Thyroid gland (tissue), 4 donors: ENCODE results near the gene NR3C1. TPM values are rescaled to one million over a fixed set of nuclear protein-coding genes. Genes with fewer than 3 reads are reported as not detected.

Experiments
- DNase-seq, 2 donors: peaks; one replicate each; pipeline ENCODE4 v3.0.0-alpha.2; 2019
- H3K27ac ChIP-seq, 3 donors: fragments of 200-600 bp; sonication (generic); 1 replicate in 2 of 3; 2 replicates in 1 of 3; pipeline ENCODE4 v1.5.1; 2016 to 2019; ENCODE audit warnings: mild to moderate bottlenecking in 1 of 3, moderate library complexity in 1 of 3
- H3K27me3 ChIP-seq: fragments of 200-600 bp; sonication (generic); one replicate; pipeline ENCODE4 v1.5.1; 2019
- H3K36me3 ChIP-seq, 2 donors: fragments of 200-600 bp; sonication (generic); one replicate each; pipeline ENCODE4 v1.5.1; 2016 to 2019
- H3K4me1 ChIP-seq, 2 donors: fragments of 200-600 bp; sonication (generic); one replicate each; pipeline ENCODE4 v1.5.1; 2017 to 2019
- H3K4me3 ChIP-seq, 3 donors: fragments of 200-600 bp; sonication (generic); replicated peaks in 1 of 3; 1 replicate in 2 of 3; 2 replicates in 1 of 3; pipeline ENCODE4 v1.5.1; 2016; ENCODE audit warnings: mild to moderate bottlenecking in 1 of 3
- H3K9me3 ChIP-seq: fragments of 200-600 bp; sonication (generic); one replicate; pipeline ENCODE4 v1.5.1; 2017
- CTCF ChIP-seq, 6 experiments: fragments of 200-600 bp in 3 of 6; fragments of 450-650 bp in 3 of 6; sonication (generic) in 3 of 6; IDR thresholded peaks; one replicate each; pipeline ENCODE4 v1.5.1; 2016 to 2019; ENCODE audit warnings: antibody characterized with exemption in 6 of 6, mild to moderate bottlenecking in 2 of 6, inconsistent platforms in 1 of 6, moderate library complexity in 1 of 6
- POLR2A ChIP-seq, 2 donors: fragments of 450-650 bp; IDR thresholded peaks; one replicate each; pipeline ENCODE4 v1.6.1; 2017; ENCODE audit warnings: antibody characterized with exemption in 2 of 2, mild to moderate bottlenecking in 2 of 2, moderate library complexity in 1 of 2
- WGBS, 2 donors: methylation state at CpG; one replicate each; pipeline ENCODE4 v1.1.5; 2017; 5-methylcytosine and 5-hydroxymethylcytosine counted together
- intact Hi-C: fragments of 100-400 bp; cut with DNase I; formaldehyde crosslinking; loops from one replicate; pipeline ENCODE4 v1.15.1; 2023
- total RNA-seq, 4 donors: library from RNA; depleted of rRNA; stranded (reverse); fragments of >200 nt; gene quantifications; one replicate each; pipeline ENCODE4 v1.2.3, GENCODE V29; 2016

The NR3C1 gene
- total RNA-seq, 4 donors from 2014 or later, result 59.4 to 67.7 (median 65.3) TPM

- TF ChIP-seq POLR2A (IDR thresholded peaks at IDR 0.05), result no peak
- TF ChIP-seq CTCF (IDR thresholded peaks at IDR 0.05), result no peak
These were observed 156.2 kb downstream of the NR3C1 start for GRCh38 chr5:143247134-143247815.

GRCh38 chr5:143245929-143246561, 157.4 kb downstream of the NR3C1 start:
- Histone ChIP-seq H3K4me1 (no peaks in the 10 kb centered on the region), H3K4me3 (no peak overlapping the region), H3K27ac (no peak overlapping the region), H3K27me3 (no peaks in the 10 kb centered on the region), H3K36me3 (no peaks in the 10 kb centered on the region), H3K9me3 (no peaks in the 10 kb centered on the region)
- TF ChIP-seq POLR2A (IDR thresholded peaks at IDR 0.05), result no peak
- no peak for TF ChIP-seq CTCF (IDR thresholded peaks at IDR 0.05)
- intact Hi-C loops, result no loop called here
- DNase-seq, result no peak
- 93 to 95% methylated on average over 11 of the region's 11 CpGs for WGBS, 2 donors

More at GRCh38 chr5:143247134-143247815, 156.2 kb downstream of the NR3C1 start:
- intact Hi-C loops, result no loop called here
- WGBS, 2 donors, result 81 to 95% methylated on average over 1 of the region's 1 CpG
- Histone ChIP-seq H3K9me3 (no peaks in the 10 kb centered on the region), H3K36me3 (no peaks in the 10 kb centered on the region), H3K4me3 (no peak overlapping the region), H3K27ac (no peak overlapping the region), H3K27me3 (no peaks in the 10 kb centered on the region), H3K4me1 (no peaks in the 10 kb centered on the region)
- no peak for DNase-seq

- Histone ChIP-seq H3K9me3 (no peaks in the 10 kb centered on the region), H3K4me3 (no peak overlapping the region), H3K27me3 (no peaks in the 10 kb centered on the region), H3K4me1 (no peaks in the 10 kb centered on the region), H3K27ac (no peak overlapping the region), H3K36me3 (no peaks in the 10 kb centered on the region)
- 89 to 95% methylated on average over 2 of the region's 2 CpGs for WGBS, 2 donors
- TF ChIP-seq POLR2A (IDR thresholded peaks at IDR 0.05) (no peak), CTCF (IDR thresholded peaks at IDR 0.05) (no peak)
- no peak for DNase-seq
- intact Hi-C loops, result no loop called here
These were observed 158.5 kb downstream of the NR3C1 start for GRCh38 chr5:143244990-143245389.

- WGBS, 2 donors, result 69 to 70% methylated on average over 16 of the region's 16 CpGs
- H3K27me3 ChIP-seq, result no peaks in the 10 kb centered on the region
- no peaks in the 10 kb centered on the region for H3K9me3 ChIP-seq
- DNase-seq, result peak; percentile 20 to 27
- intact Hi-C loops, result no loop called here
- H3K4me1 ChIP-seq, result no peaks in the 10 kb centered on the region
- no peak overlapping the region for H3K4me3 ChIP-seq
- TF ChIP-seq POLR2A (IDR thresholded peaks at IDR 0.05) (no peak), CTCF (IDR thresholded peaks at IDR 0.05) (no peak)
- no peaks in the 10 kb centered on the region for H3K36me3 ChIP-seq
- H3K27ac ChIP-seq, result peak overlapping the region in 2 of 3 donors; percentile 49 to 56
These were observed 159.3 kb downstream of the NR3C1 start for GRCh38 chr5:143244000-143244736.

- no peak for DNase-seq
- Histone ChIP-seq H3K4me3 (no peak overlapping the region), H3K9me3 (no peaks in the 10 kb centered on the region), H3K4me1 (no peaks in the 10 kb centered on the region), H3K27me3 (no peaks in the 10 kb centered on the region), H3K36me3 (no peaks in the 10 kb centered on the region), H3K27ac (no peak overlapping the region)
- no peak for TF ChIP-seq POLR2A (IDR thresholded peaks at IDR 0.05)
- TF ChIP-seq CTCF (IDR thresholded peaks at IDR 0.05), result no peak
- intact Hi-C loops, result no loop called here
- WGBS, 2 donors, result 94 to 97% methylated on average over 6 of the region's 6 CpGs
These were observed 160.4 kb downstream of the NR3C1 start for GRCh38 chr5:143243103-143243502.
